ENCODE measurements around the gene RAB28.

GRCh38 chr4:13481569-13481968, 2.6 kb downstream of the RAB28 start:
- TF ChIP-seq CTCF (IDR thresholded peaks at IDR 0.05; ENCODE audit: insufficient read depth, low read depth, low read length), result no peak
- no peak for TF ChIP-seq EZH2 (IDR thresholded peaks at IDR 0.05; ENCODE audit: insufficient read depth, low read length)
